H9 (cell line): ENCODE data around the gene ENC1. TPM values are rescaled to one million over a fixed set of nuclear protein-coding genes. Genes with fewer than 3 reads are reported as not detected.
A peak's percentile ranks its signal among the peaks of the same experiment; 100 is the strongest.

Source experiments
- DNase-seq: peaks from one replicate; pipeline ENCODE4 v3.0.0-alpha.2; 2017
- H2AFZ ChIP-seq: one replicate; pipeline ENCODE4 v1.6.1; 2013; ENCODE audit warnings: mild to moderate bottlenecking, low read length, control low read depth, moderate library complexity
- H2AK5ac ChIP-seq: 2 replicates; pipeline ENCODE4 v1.6.1; 2013; ENCODE audit warnings: low read length, control low read depth, mixed read lengths; ENCODE audit not compliant: insufficient read length
- H2BK120ac ChIP-seq: one replicate; pipeline ENCODE4 v1.6.1; 2013; ENCODE audit warnings: low read depth, mild to moderate bottlenecking, low read length, control low read depth, inconsistent platforms; ENCODE audit not compliant: poor library complexity, severe bottlenecking
- H2BK12ac ChIP-seq: 2 replicates; pipeline ENCODE4 v1.6.1; 2013; ENCODE audit warnings: low read length, control low read depth, mixed read lengths, low read depth; ENCODE audit not compliant: insufficient read length
- H2BK15ac ChIP-seq: 2 replicates; pipeline ENCODE4 v1.6.1; 2013; ENCODE audit warnings: low read depth, low read length, control low read depth
- H2BK20ac ChIP-seq: one replicate; pipeline ENCODE4 v1.6.1; 2013; ENCODE audit warnings: low read depth, mild to moderate bottlenecking, low read length, control low read depth, inconsistent platforms; ENCODE audit not compliant: poor library complexity, severe bottlenecking
- H2BK5ac ChIP-seq: 2 replicates; pipeline ENCODE4 v1.6.1; 2013; ENCODE audit warnings: low read length, control low read depth, mixed read lengths; ENCODE audit not compliant: insufficient read length
- H3K14ac ChIP-seq: 2 replicates; pipeline ENCODE4 v1.6.1; 2013; ENCODE audit warnings: low read length, control low read depth; ENCODE audit not compliant: insufficient read depth
- H3K18ac ChIP-seq: 2 replicates; pipeline ENCODE4 v1.6.1; 2013; ENCODE audit warnings: low read depth, mild to moderate bottlenecking, mixed read lengths, low read length, control low read depth; ENCODE audit not compliant: insufficient read length
- H3K23ac ChIP-seq: 2 replicates; pipeline ENCODE4 v1.6.1; 2013; ENCODE audit warnings: low read length, control low read depth, mixed read lengths, low read depth; ENCODE audit not compliant: insufficient read length
- H3K23me2 ChIP-seq: 2 replicates; pipeline ENCODE4 v1.6.1; 2013; ENCODE audit warnings: low read depth, mild to moderate bottlenecking, mixed read lengths, low read length, control low read depth; ENCODE audit not compliant: insufficient read length, poor library complexity, severe bottlenecking
- H3K27ac ChIP-seq: 2 replicates; pipeline ENCODE4 v1.5.1; 2013; ENCODE audit warnings: low read length, control low read depth, mixed read lengths, low read depth; ENCODE audit not compliant: insufficient read length
- H3K27me3 ChIP-seq: 2 replicates; pipeline ENCODE4 v1.6.1; 2013; ENCODE audit warnings: low read length, control low read depth, inconsistent platforms; ENCODE audit not compliant: insufficient read depth
- H3K4ac ChIP-seq: 2 replicates; pipeline ENCODE4 v1.6.1; 2013; ENCODE audit warnings: low read depth, mild to moderate bottlenecking, control low read depth, inconsistent platforms, low read length, moderate library complexity
- H3K4me1 ChIP-seq: 2 replicates; pipeline ENCODE4 v1.6.1; 2013; ENCODE audit warnings: low read length, control low read depth, inconsistent platforms; ENCODE audit not compliant: insufficient read depth
- H3K4me2 ChIP-seq: 2 replicates; pipeline ENCODE4 v1.6.1; 2013; ENCODE audit warnings: low read length, control low read depth, mixed read lengths; ENCODE audit not compliant: insufficient read length, insufficient read depth
- H3K56ac ChIP-seq: 2 replicates; pipeline ENCODE4 v1.6.1; 2013; ENCODE audit warnings: low read depth, mild to moderate bottlenecking, mixed read lengths, low read length, control low read depth; ENCODE audit not compliant: insufficient read length
- H3K79me1 ChIP-seq: 2 replicates; pipeline ENCODE4 v1.6.1; 2013; ENCODE audit warnings: low read depth, mild to moderate bottlenecking, moderate library complexity, low read length, control low read depth, inconsistent platforms; ENCODE audit not compliant: insufficient read depth, poor library complexity, severe bottlenecking
- H3K79me2 ChIP-seq: 2 replicates; pipeline ENCODE4 v1.6.1; 2013; ENCODE audit warnings: low read length, control low read depth, inconsistent platforms; ENCODE audit not compliant: insufficient read depth
- H3K9ac ChIP-seq: 2 replicates; pipeline ENCODE4 v1.6.1; 2013; ENCODE audit warnings: low read length, control low read depth, mixed read lengths; ENCODE audit not compliant: insufficient read length; ENCODE audit errors: extremely low read depth
- H3K9me3 ChIP-seq: one replicate; pipeline ENCODE4 v1.6.1; 2013; ENCODE audit warnings: low read depth, low read length, inconsistent platforms; ENCODE audit not compliant: control insufficient read depth
- H3T11ph ChIP-seq: one replicate; pipeline ENCODE4 v1.6.1; 2013; ENCODE audit warnings: mild to moderate bottlenecking, low read length, control low read depth, inconsistent platforms
- H4K20me1 ChIP-seq: one replicate; pipeline ENCODE4 v1.6.1; 2013; ENCODE audit not compliant: control insufficient read depth, insufficient read length, insufficient read depth
- H4K5ac ChIP-seq: 2 replicates; pipeline ENCODE4 v1.6.1; 2013; ENCODE audit warnings: low read depth, mild to moderate bottlenecking, mixed read lengths, low read length, control low read depth; ENCODE audit not compliant: insufficient read length
- H4K8ac ChIP-seq: replicated peaks from 2 replicates; pipeline ENCODE4 v1.6.1; 2013; ENCODE audit warnings: low read length, control low read depth, mixed read lengths, low read depth; ENCODE audit not compliant: insufficient read length
- H4K91ac ChIP-seq: 2 replicates; pipeline ENCODE4 v1.6.1; 2013; ENCODE audit warnings: low read depth, mild to moderate bottlenecking, moderate library complexity, mixed read lengths, low read length, control low read depth; ENCODE audit not compliant: insufficient read length
- H3K27ac Mint-ChIP-seq, 3 experiments: 2 replicates in 2 of 3; 3 replicates in 1 of 3; pipeline ENCODE4 v1.8.0; 2020 to 2021; ENCODE audit warnings: mixed read lengths in 3 of 3, mild to moderate bottlenecking in 1 of 3, moderate library complexity in 1 of 3
- H3K27me3 Mint-ChIP-seq: 2 replicates; pipeline ENCODE4 v1.8.0; 2021; ENCODE audit warnings: low read depth, mild to moderate bottlenecking, moderate library complexity, mixed read lengths
- H3K36me3 Mint-ChIP-seq, 3 experiments: 2 replicates in 2 of 3; 3 replicates in 1 of 3; pipeline ENCODE4 v1.8.0; 2020 to 2021; ENCODE audit warnings: low read depth in 3 of 3, mixed read lengths in 3 of 3; ENCODE audit not compliant: insufficient read depth in 1 of 3
- H3K4me1 Mint-ChIP-seq, 2 experiments: 2 replicates each; pipeline ENCODE4 v1.8.0; 2020; ENCODE audit warnings: mixed read lengths in 2 of 2
- H3K4me3 Mint-ChIP-seq, 2 experiments: 2 replicates in 1 of 2; 3 replicates in 1 of 2; pipeline ENCODE4 v1.8.0; 2020 to 2021; ENCODE audit warnings: mild to moderate bottlenecking in 2 of 2, mixed read lengths in 2 of 2, moderate library complexity in 1 of 2
- H3K9me3 Mint-ChIP-seq, 2 experiments: 2 replicates in 1 of 2; 3 replicates in 1 of 2; pipeline ENCODE4 v1.8.0; 2020; ENCODE audit warnings: mild to moderate bottlenecking in 2 of 2, mixed read lengths in 2 of 2, moderate library complexity in 1 of 2
- CTCF ChIP-seq: fragments of 200-600 bp; sonication (generic); conservative IDR thresholded peaks from 3 replicates; pipeline ENCODE4 v1.8.0; 2021; ENCODE audit warnings: antibody characterized with exemption, mild to moderate bottlenecking
- WGBS: extraction: QIAGEN DNeasy Blood & Tissue Kit; methylation state at CpG from one replicate; pipeline ENCODE4 v1.1.7; 2013; ENCODE audit warnings: missing lambda C conversion rate, low lambda C conversion rate, mixed read lengths; ENCODE audit not compliant: insufficient read length; ENCODE audit errors: extremely low coverage; 5-methylcytosine and 5-hydroxymethylcytosine counted together
- total RNA-seq: library from RNA; stranded (reverse); gene quantifications from 2 replicates; pipeline ENCODE4 v1.2.1, GENCODE V29; 2021

Gene ENC1
- total RNA-seq, 1 experiment from 2014 or later: 14.4 TPM

- no peak overlapping the region for H2BK5ac ChIP-seq
- H3K9me3 ChIP-seq: no peaks in the 10 kb centered on the region
- no peak overlapping the region for H3T11ph ChIP-seq
- no peak overlapping the region for H3K14ac ChIP-seq
- no peak overlapping the region for H3K4ac ChIP-seq
- H3K79me2 ChIP-seq: no peaks in the 10 kb centered on the region
- no peak overlapping the region for H3K9ac ChIP-seq
- H3K4me1 Mint-ChIP-seq: peaks cover 6 to 10% of the 10 kb centered on the region in 2 experiments
- no peak overlapping the region for H2BK15ac ChIP-seq
- H3K79me1 ChIP-seq: no peaks in the 10 kb centered on the region
- TF ChIP-seq CTCF: no peak
- H3K27ac ChIP-seq: no peak overlapping the region
- H3K18ac ChIP-seq: no peak overlapping the region
- no peak overlapping the region for H3K27ac Mint-ChIP-seq
- H4K20me1 ChIP-seq: no peaks in the 10 kb centered on the region
- H3K9me3 Mint-ChIP-seq: no peaks in the 10 kb centered on the region
- DNase-seq: no peak
- H4K8ac ChIP-seq: no peak overlapping the region
- no peak overlapping the region for H2AFZ ChIP-seq
- H3K36me3 Mint-ChIP-seq: peaks cover 0 to 12% (median 8%) of the 10 kb centered on the region in 3 experiments; a peak in 4 of 7 replicates
- no peaks in the 10 kb centered on the region for H3K27me3 ChIP-seq
- no peak overlapping the region for H2BK20ac ChIP-seq
- H3K27me3 Mint-ChIP-seq: peaks cover 4% of the 10 kb centered on the region
- no peak overlapping the region for H3K56ac ChIP-seq
- no peak overlapping the region for H2BK120ac ChIP-seq
- H4K5ac ChIP-seq: no peak overlapping the region
- no peak overlapping the region for H2BK12ac ChIP-seq
- H3K4me3 Mint-ChIP-seq: peak overlapping the region; percentile 74 to 75
- no peak overlapping the region for H2AK5ac ChIP-seq
- peaks cover 5% of the 10 kb centered on the region; the same call in 1 of the 2 replicates for H3K4me1 ChIP-seq
- no peak overlapping the region for H3K23ac ChIP-seq
- no peak overlapping the region for H4K91ac ChIP-seq
- H3K4me2 ChIP-seq: peak overlapping the region; percentile 69
- peaks cover 8% of the 10 kb centered on the region for H3K23me2 ChIP-seq
- no CpG with 5 or more reads among the region's 10 CpGs for WGBS
Observed at GRCh38 chr5:74685979-74686631, 45.6 kb upstream of the ENC1 start.
